Measurements from ENCODE around the gene INSIG1.

Gene INSIG1

GRCh38 chr7:155280446-155281397 is 17.0 kb upstream of the INSIG1 start:
- no peaks in the 10 kb centered on the region for H3K36me3 ChIP-seq (ENCODE audit: control insufficient read depth, insufficient read depth, low read length)

GRCh38 chr7:155281398-155281969 is 16.2 kb upstream of the INSIG1 start:
- H3K27me3 ChIP-seq (ENCODE audit: control insufficient read depth, insufficient read depth, low read length): no peaks in the 10 kb centered on the region
- no peak overlapping the region for H3K9ac ChIP-seq (ENCODE audit: low read depth, low read length)
- H3K4me3 ChIP-seq (ENCODE audit: low read depth, low read length): no peak overlapping the region
- no peaks in the 10 kb centered on the region for H3K9me3 ChIP-seq (ENCODE audit: control insufficient read depth, insufficient read depth, low read length)
- no peaks in the 10 kb centered on the region for H3K36me3 ChIP-seq (ENCODE audit: control insufficient read depth, insufficient read depth, low read length)
- H3K4me1 ChIP-seq (ENCODE audit: control insufficient read depth, insufficient read depth, low read length): no peaks in the 10 kb centered on the region

More at GRCh38 chr7:155280446-155281397, 17.0 kb upstream of the INSIG1 start:
- Histone ChIP-seq H3K9ac (ENCODE audit: low read depth, low read length) (no peak overlapping the region), H3K4me3 (ENCODE audit: low read depth, low read length) (no peak overlapping the region), H3K4me1 (ENCODE audit: control insufficient read depth, insufficient read depth, low read length) (no peaks in the 10 kb centered on the region), H3K9me3 (ENCODE audit: control insufficient read depth, insufficient read depth, low read length) (no peaks in the 10 kb centered on the region), H3K27me3 (ENCODE audit: control insufficient read depth, insufficient read depth, low read length) (no peaks in the 10 kb centered on the region)

- H3K9me3 ChIP-seq (ENCODE audit: control insufficient read depth, insufficient read depth, low read length): no peaks in the 10 kb centered on the region
- no peak overlapping the region for H3K4me3 ChIP-seq (ENCODE audit: low read depth, low read length)
- H3K36me3 ChIP-seq (ENCODE audit: control insufficient read depth, insufficient read depth, low read length): no peaks in the 10 kb centered on the region
- no peak overlapping the region for H3K9ac ChIP-seq (ENCODE audit: low read depth, low read length)
- H3K4me1 ChIP-seq (ENCODE audit: control insufficient read depth, insufficient read depth, low read length): no peaks in the 10 kb centered on the region
- H3K27me3 ChIP-seq (ENCODE audit: control insufficient read depth, insufficient read depth, low read length): no peaks in the 10 kb centered on the region
Observed at GRCh38 chr7:155282671-155283070, 15.0 kb upstream of the INSIG1 start.

DNA sequence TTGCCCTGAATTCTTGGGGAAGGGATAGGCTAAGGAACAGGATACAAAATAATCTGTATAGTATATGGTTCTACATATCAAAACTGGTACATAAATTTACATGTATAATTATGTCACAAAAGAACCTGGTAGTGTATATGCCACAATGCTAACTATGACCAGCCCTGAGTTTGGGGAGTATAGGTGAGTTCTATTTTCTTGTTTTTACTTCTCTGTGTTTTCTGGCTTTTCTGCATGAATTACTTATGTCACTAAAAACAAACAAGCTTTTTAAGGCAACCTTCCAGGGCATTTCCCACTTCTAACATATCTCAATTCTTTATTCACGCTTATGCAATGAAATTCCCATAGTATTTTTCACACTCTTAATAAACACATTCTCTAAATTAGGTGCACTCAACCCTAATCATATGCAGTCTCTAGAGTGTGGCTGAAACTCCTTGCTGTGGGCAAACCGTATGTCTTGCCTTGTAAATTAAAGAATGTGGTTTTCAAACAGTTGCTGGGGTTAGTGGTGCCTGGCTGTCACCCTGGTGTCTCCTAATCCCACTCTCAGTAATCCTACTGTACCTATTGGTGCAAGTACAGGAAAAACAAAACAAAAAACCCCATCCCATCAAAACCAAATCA is 14.0 kb upstream of the INSIG1 start:
- H3K4me3 ChIP-seq (ENCODE audit: low read depth, low read length): no peak overlapping the region
- H3K27me3 ChIP-seq (ENCODE audit: control insufficient read depth, insufficient read depth, low read length): no peaks in the 10 kb centered on the region
- H3K9me3 ChIP-seq (ENCODE audit: control insufficient read depth, insufficient read depth, low read length): no peaks in the 10 kb centered on the region
- H3K9ac ChIP-seq (ENCODE audit: low read depth, low read length): no peak overlapping the region
- no peaks in the 10 kb centered on the region for H3K4me1 ChIP-seq (ENCODE audit: control insufficient read depth, insufficient read depth, low read length)
- H3K36me3 ChIP-seq (ENCODE audit: control insufficient read depth, insufficient read depth, low read length): no peaks in the 10 kb centered on the region

DNA sequence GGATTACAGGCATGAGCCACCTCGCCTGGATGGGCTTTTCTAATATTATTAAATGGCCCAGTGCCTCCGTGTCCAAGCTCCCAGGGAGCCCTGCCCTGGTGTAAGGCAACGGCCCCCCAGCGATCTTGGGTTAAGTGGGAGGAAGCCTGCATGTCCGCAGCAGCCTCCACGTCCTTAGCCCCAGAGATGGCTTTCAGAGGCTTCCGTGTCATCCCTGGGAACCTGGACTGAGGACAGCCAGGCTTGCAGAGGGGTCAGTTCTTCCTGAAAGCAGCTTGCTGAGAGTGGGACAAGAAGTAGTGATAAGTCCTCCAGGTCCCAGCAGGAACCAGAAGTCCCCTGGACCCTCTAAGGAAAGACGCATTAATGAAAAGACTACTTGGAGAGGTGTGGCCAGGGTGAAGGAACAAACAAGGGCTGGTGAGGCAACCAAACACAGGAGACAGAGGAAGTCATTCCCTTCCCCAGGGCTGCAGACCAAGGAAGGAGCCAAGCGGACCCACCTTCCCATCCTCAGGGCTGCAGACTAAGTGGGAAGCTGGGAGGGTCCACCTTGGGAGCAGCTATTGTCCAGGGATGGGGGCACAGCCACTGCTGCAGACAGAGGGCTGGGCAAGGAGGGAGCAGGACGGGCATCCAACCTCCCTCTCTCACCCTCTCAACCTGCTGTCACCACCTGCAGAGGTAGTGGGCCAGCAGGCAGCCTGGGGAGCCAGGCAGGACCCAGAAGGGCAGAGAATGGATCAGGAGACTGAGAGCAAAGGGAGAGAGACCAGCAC is 13.0 kb upstream of the INSIG1 start:
- Histone ChIP-seq H3K9me3 (ENCODE audit: control insufficient read depth, insufficient read depth, low read length) (no peaks in the 10 kb centered on the region), H3K9ac (ENCODE audit: low read depth, low read length) (no peak overlapping the region), H3K36me3 (ENCODE audit: control insufficient read depth, insufficient read depth, low read length) (no peaks in the 10 kb centered on the region), H3K4me3 (ENCODE audit: low read depth, low read length) (no peak overlapping the region), H3K27me3 (ENCODE audit: control insufficient read depth, insufficient read depth, low read length) (no peaks in the 10 kb centered on the region), H3K4me1 (ENCODE audit: control insufficient read depth, insufficient read depth, low read length) (no peaks in the 10 kb centered on the region)

- Histone ChIP-seq H3K4me3 (ENCODE audit: low read depth, low read length) (no peak overlapping the region), H3K9me3 (ENCODE audit: control insufficient read depth, insufficient read depth, low read length) (no peaks in the 10 kb centered on the region), H3K4me1 (ENCODE audit: control insufficient read depth, insufficient read depth, low read length) (no peaks in the 10 kb centered on the region), H3K27me3 (ENCODE audit: control insufficient read depth, insufficient read depth, low read length) (no peaks in the 10 kb centered on the region), H3K36me3 (ENCODE audit: control insufficient read depth, insufficient read depth, low read length) (no peaks in the 10 kb centered on the region), H3K9ac (ENCODE audit: low read depth, low read length) (no peak overlapping the region)
Observed at GRCh38 chr7:155285423-155285822, 12.3 kb upstream of the INSIG1 start.

DNA sequence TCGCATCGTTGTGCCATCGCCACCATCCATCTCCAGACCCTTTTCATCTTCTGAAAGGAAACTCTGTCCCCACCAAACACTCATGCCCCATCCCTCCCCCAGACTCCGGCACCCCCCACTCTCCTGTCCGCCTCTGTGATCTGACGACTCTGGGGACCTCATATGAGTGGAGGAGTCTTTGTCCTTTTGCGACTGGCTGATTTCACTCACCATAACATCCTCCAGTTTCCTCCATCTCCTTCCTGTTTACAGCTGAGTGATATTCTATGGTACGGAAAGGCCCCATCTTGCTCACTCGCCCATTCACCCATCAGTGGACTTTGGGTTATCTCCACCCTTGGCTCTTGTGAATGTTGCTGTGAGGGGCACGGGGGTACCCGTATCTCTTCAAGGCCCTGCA is 11.8 kb upstream of the INSIG1 start:
- Histone ChIP-seq H3K4me1 (ENCODE audit: control insufficient read depth, insufficient read depth, low read length) (no peaks in the 10 kb centered on the region), H3K36me3 (ENCODE audit: control insufficient read depth, insufficient read depth, low read length) (no peaks in the 10 kb centered on the region), H3K4me3 (ENCODE audit: low read depth, low read length) (no peak overlapping the region), H3K9ac (ENCODE audit: low read depth, low read length) (no peak overlapping the region), H3K9me3 (ENCODE audit: control insufficient read depth, insufficient read depth, low read length) (no peaks in the 10 kb centered on the region), H3K27me3 (ENCODE audit: control insufficient read depth, insufficient read depth, low read length) (no peaks in the 10 kb centered on the region)

GRCh38 chr7:155286686-155287085 is 11.0 kb upstream of the INSIG1 start:
- Histone ChIP-seq H3K4me1 (ENCODE audit: control insufficient read depth, insufficient read depth, low read length) (no peaks in the 10 kb centered on the region), H3K9ac (ENCODE audit: low read depth, low read length) (no peak overlapping the region), H3K4me3 (ENCODE audit: low read depth, low read length) (no peak overlapping the region), H3K27me3 (ENCODE audit: control insufficient read depth, insufficient read depth, low read length) (no peaks in the 10 kb centered on the region), H3K9me3 (ENCODE audit: control insufficient read depth, insufficient read depth, low read length) (no peaks in the 10 kb centered on the region), H3K36me3 (ENCODE audit: control insufficient read depth, insufficient read depth, low read length) (no peaks in the 10 kb centered on the region)

DNA sequence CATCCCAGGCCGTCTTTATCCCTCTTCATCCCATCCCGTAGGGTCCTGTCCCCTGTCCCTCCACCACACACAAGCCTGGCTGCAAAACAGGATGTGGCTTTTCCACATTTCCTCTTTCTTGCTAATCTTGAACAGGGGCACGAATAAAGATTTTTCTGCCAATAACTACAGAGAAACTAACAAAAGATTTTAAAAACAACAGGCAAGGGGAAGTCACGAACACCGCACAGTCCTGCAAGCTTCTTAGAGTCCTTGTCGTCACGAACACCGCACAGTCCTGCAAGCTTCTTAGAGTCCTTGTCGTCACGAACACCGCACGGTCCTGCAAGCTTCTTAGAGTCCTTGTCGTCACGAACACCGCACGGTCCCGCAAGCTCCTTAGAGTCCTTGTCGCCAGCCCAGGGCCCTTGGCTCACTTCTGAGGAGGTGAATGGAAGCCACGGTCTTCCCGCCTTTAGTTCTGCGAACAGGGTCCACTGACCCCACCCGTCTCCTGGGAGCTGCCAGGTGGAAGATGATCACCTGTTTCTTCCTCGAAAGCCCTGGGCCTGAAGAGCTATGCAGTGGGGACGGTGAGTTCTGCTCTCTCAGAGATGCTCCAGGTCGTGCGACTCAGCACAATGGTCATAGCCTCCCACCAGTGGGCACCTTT is 10.3 kb upstream of the INSIG1 start:
- no peak overlapping the region for H3K9ac ChIP-seq (ENCODE audit: low read depth, low read length)
- H3K4me3 ChIP-seq (ENCODE audit: low read depth, low read length): no peak overlapping the region
- H3K9me3 ChIP-seq (ENCODE audit: control insufficient read depth, insufficient read depth, low read length): no peaks in the 10 kb centered on the region
- H3K4me1 ChIP-seq (ENCODE audit: control insufficient read depth, insufficient read depth, low read length): no peaks in the 10 kb centered on the region
- no peaks in the 10 kb centered on the region for H3K36me3 ChIP-seq (ENCODE audit: control insufficient read depth, insufficient read depth, low read length)
- H3K27me3 ChIP-seq (ENCODE audit: control insufficient read depth, insufficient read depth, low read length): no peaks in the 10 kb centered on the region

GRCh38 chr7:155288055-155288454 is 9.6 kb upstream of the INSIG1 start:
- no peak overlapping the region for H3K9ac ChIP-seq (ENCODE audit: low read depth, low read length)
- no peaks in the 10 kb centered on the region for H3K9me3 ChIP-seq (ENCODE audit: control insufficient read depth, insufficient read depth, low read length)
- no peaks in the 10 kb centered on the region for H3K36me3 ChIP-seq (ENCODE audit: control insufficient read depth, insufficient read depth, low read length)
- no peak overlapping the region for H3K4me3 ChIP-seq (ENCODE audit: low read depth, low read length)
- H3K27me3 ChIP-seq (ENCODE audit: control insufficient read depth, insufficient read depth, low read length): no peaks in the 10 kb centered on the region
- no peaks in the 10 kb centered on the region for H3K4me1 ChIP-seq (ENCODE audit: control insufficient read depth, insufficient read depth, low read length)

GRCh38 chr7:155289107-155289506 is 8.6 kb upstream of the INSIG1 start:
- Histone ChIP-seq H3K36me3 (ENCODE audit: control insufficient read depth, insufficient read depth, low read length) (no peaks in the 10 kb centered on the region), H3K27me3 (ENCODE audit: control insufficient read depth, insufficient read depth, low read length) (no peaks in the 10 kb centered on the region), H3K4me3 (ENCODE audit: low read depth, low read length) (no peak overlapping the region), H3K9ac (ENCODE audit: low read depth, low read length) (no peak overlapping the region), H3K9me3 (ENCODE audit: control insufficient read depth, insufficient read depth, low read length) (no peaks in the 10 kb centered on the region), H3K4me1 (ENCODE audit: control insufficient read depth, insufficient read depth, low read length) (no peaks in the 10 kb centered on the region)

Measured in iPS-15b (cell line).